Ovary (tissue), 9 donors: ENCODE data around the gene USP11. TPM values are rescaled to one million over a fixed set of nuclear protein-coding genes. Genes with fewer than 3 reads are reported as not detected.

Experiments used
- DNase-seq, 5 donors: peaks; one replicate each; pipeline ENCODE4 v3.0.0-alpha.2; 2019 to 2020
- H3K27ac ChIP-seq, 2 donors: fragments of 200-600 bp; one replicate each; pipeline versions ENCODE4 v1.5.1 to v1.8.0; 2019 to 2022
- H3K27me3 ChIP-seq: fragments of 200-600 bp; one replicate; pipeline ENCODE4 v1.8.0; 2022
- H3K36me3 ChIP-seq: fragments of 200-600 bp; sonication (generic); one replicate; pipeline ENCODE4 v1.5.1; 2019
- H3K4me1 ChIP-seq: one replicate; pipeline ENCODE4 v1.8.1; 2013; ENCODE audit warnings: mild to moderate bottlenecking, moderate library complexity; ENCODE audit not compliant: insufficient read depth
- H3K4me3 ChIP-seq: fragments of 200-600 bp; sonication (generic); one replicate; pipeline ENCODE4 v1.5.1; 2017
- H3K9me3 ChIP-seq, 2 donors: fragments of 200-600 bp in 1 of 2; sonication (generic) in 1 of 2; one replicate each; pipeline versions ENCODE4 v1.5.1 to v1.8.1; 2013 to 2019; ENCODE audit warnings: mild to moderate bottlenecking in 1 of 2, moderate library complexity in 1 of 2
- CTCF ChIP-seq, 3 donors: fragments of 450-650 bp in 2 of 3; fragments of 200-600 bp in 1 of 3; IDR thresholded peaks; one replicate each; pipeline versions ENCODE4 v1.5.1 to v1.8.0; 2016 to 2022; ENCODE audit warnings: antibody characterized with exemption in 3 of 3, mild to moderate bottlenecking in 1 of 3
- EP300 ChIP-seq: sonication (generic); formaldehyde crosslinking; IDR thresholded peaks from one replicate; pipeline ENCODE4 v1.6.1; 2017; ENCODE audit warnings: antibody characterized with exemption
- POLR2A ChIP-seq: fragments of 450-650 bp; IDR thresholded peaks from one replicate; pipeline ENCODE4 v1.6.1; 2017; ENCODE audit warnings: antibody characterized with exemption, mild to moderate bottlenecking, moderate library complexity
- WGBS, 3 donors: extraction: QIAGEN DNeasy Blood & Tissue Kit in 1 of 3; methylation state at CpG; one replicate each; pipeline versions ENCODE4 v1.1.5 to v1.1.7; 2013 to 2017; 5-methylcytosine and 5-hydroxymethylcytosine counted together
- intact Hi-C, 4 donors: fragments of 100-400 bp; cut with DNase I; formaldehyde crosslinking; loops; one replicate each; pipeline versions ENCODE4 v1.11.0 to v1.15.1; 2022 to 2023
- polyA plus RNA-seq, 2 donors: library from polyadenylated mRNA; stranded (reverse); fragments of 200-250 nt in 1 of 2; fragments of 350-450 nt in 1 of 2; fragmentation: Illumina TruSeq in 1 of 2; extraction: RNeasy Lipid Tissue Mini Kit (QIAGEN cat#74804) in 1 of 2; gene quantifications; one replicate each; pipeline ENCODE4 v1.2.3, GENCODE V29; 2013 to 2014
- total RNA-seq, 7 donors: library from RNA; depleted of rRNA in 2 of 7; stranded (reverse); fragments of >200 nt in 2 of 7; fragmentation: NEBNext Ultra II Directional in 3 of 7; extraction: Animal tissue kit (Norgen Biotek cat#: 25700) in 3 of 7; gene quantifications; one replicate each; pipeline versions ENCODE4 v1.1.0 to v1.2.4, GENCODE V29; 2016 to 2023
- donor health status: DM: no; HTN: no; CAD: no; lungs with moderate emphysema.
- donor health status: DM: no; HTN: no; CAD: no.
- donor health status: Bipolar disorder and iron deficiency.
- donor health status: DM: yes; HTN: yes; CAD: no.
- donor health status: DM: no; HTN: no; CAD: no.
- donor health status: DM: yes; HTN: yes; CAD: no.

USP11 gene
- total and polyA plus RNA-seq, 9 donors, result 55.6 to 166 (median 109) TPM

DNA sequence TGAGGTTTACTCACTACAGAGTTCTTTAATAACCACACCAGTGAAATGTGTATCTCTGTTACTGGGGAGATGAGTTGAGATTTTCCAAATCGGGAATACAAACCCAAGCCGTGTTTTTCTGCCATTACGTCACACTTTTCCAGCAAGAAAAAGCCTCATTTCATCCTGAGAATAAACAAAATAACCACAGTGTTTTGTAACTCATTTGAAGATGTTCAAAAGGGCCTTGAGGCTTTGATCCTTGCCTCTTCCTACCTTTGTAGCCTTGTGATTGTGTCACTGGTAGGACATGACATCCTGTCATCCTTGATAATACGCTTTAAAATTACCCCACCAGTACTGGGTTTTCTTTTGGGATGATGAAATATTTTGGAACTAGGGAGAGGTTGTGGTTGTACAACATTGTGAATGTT is 2.9 kb downstream of the USP11 start:
- H3K4me3 ChIP-seq, result no peak overlapping the region
- H3K27me3 ChIP-seq, result no peaks in the 10 kb centered on the region
- no peak for TF ChIP-seq CTCF (IDR thresholded peaks at IDR 0.05)
- no peak for TF ChIP-seq EP300
- no peaks in the 10 kb centered on the region for H3K9me3 ChIP-seq
- H3K36me3 ChIP-seq, result no peaks in the 10 kb centered on the region
- intact Hi-C loops, result loop anchor here in 1 of 4 donors (2.0 kb wide), 1 partner anchor 423 kb away; the partner anchor contains the start of gene UXT
- 59 to 67% (median 65%) methylated on average over 4 of the region's 4 CpGs for WGBS, 3 donors
- peak overlapping the region in 1 of 2 donors; percentile 32 for H3K27ac ChIP-seq
- no peaks in the 10 kb centered on the region for H3K4me1 ChIP-seq
- no peak for DNase-seq

DNA sequence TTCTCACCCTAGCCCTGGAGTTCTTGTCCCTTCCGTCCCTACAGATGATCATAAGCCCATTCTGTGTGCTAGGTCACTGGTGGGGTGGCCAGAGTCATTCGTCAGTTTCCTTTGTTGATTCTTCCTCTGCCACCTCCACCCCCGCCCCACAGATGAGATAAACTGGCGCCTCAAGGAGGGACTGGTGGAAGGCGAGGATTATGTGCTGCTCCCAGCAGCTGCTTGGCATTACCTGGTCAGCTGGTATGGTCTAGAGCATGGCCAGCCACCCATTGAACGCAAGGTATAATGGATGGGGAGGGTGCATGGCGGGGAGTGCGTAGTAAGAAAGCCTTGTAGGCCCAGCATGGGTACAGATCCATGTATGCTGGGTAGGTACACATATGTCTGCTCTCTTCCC is 6.4 kb downstream of the USP11 start:
- Histone ChIP-seq H3K36me3 (no peaks in the 10 kb centered on the region), H3K27me3 (no peaks in the 10 kb centered on the region)

DNA sequence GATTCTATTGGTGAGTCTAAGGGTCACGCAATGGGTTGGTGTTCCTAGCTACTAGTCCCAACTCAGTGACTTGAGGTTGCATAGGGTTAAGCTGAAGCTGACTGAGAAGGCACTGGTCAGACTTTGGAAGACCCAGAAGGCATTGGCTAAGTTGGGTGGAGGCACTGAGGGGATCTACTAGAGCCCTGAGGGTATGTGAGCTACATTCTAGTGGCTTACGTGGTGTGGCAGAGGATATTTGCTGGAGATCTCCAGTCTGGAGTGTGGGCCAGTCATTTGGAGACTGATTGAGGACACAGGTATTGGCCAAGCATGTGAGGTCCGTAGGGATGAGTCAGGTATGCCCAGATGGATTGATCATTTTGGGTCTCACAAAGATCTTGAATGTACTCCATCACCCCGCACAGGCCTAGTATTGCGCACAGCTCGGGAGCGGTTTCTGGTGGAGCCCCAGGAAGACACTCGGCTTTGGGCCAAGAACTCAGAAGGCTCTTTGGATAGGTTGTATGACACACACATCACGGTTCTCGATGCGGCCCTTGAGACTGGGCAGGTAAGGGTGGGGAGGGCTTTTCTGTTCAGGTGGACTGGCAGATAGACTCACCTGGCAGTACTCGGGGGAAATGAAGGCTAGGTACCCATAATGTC is 7.2 kb downstream of the USP11 start:
- no peak overlapping the region for H3K4me3 ChIP-seq
- no peaks in the 10 kb centered on the region for H3K36me3 ChIP-seq
- TF ChIP-seq POLR2A (no peak), EP300 (no peak), CTCF (IDR thresholded peaks at IDR 0.05) (no peak)
- WGBS, 3 donors, result 92 to 94% (median 94%) methylated on average over 12 of the region's 12 CpGs
- H3K27ac ChIP-seq, result no peak overlapping the region
- no peaks in the 10 kb centered on the region for H3K4me1 ChIP-seq
- intact Hi-C loops, result no loop called here
- DNase-seq, result no peak
- no peaks in the 10 kb centered on the region for H3K27me3 ChIP-seq
- no peaks in the 10 kb centered on the region for H3K9me3 ChIP-seq

More for the DNA sequence above, 6.4 kb downstream of the USP11 start:
- TF ChIP-seq EP300, result no peak
- no peak for TF ChIP-seq POLR2A
- no peak for TF ChIP-seq CTCF (IDR thresholded peaks at IDR 0.05)
- no peak overlapping the region for H3K4me3 ChIP-seq
- intact Hi-C loops, result no loop called here
- 83 to 89% (median 86%) methylated on average over 8 of the region's 8 CpGs for WGBS, 3 donors
- no peak overlapping the region for H3K27ac ChIP-seq
- H3K4me1 ChIP-seq, result no peaks in the 10 kb centered on the region
- no peaks in the 10 kb centered on the region for H3K9me3 ChIP-seq
- no peak for DNase-seq

DNA sequence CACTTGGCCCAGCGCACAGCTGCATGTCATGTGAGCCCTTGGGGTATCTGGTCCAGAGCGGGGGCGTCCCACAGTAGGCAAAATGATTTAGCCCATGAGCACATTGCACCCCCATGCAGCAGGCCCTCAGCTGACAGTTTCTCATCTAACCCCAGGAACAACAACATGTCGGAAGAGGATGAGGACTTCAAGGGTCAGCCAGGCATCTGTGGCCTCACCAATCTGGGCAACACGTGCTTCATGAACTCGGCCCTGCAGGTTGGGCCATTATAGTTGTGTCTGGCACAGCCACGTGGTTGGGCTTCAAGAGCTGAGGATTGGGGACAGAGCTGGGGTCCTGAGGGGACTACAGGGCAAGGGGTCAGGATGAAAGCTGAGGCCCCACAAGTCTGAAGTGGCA is 7.8 kb downstream of the USP11 start:
- Histone ChIP-seq H3K4me1 (no peaks in the 10 kb centered on the region), H3K27ac (no peak overlapping the region), H3K9me3 (no peaks in the 10 kb centered on the region), H3K36me3 (no peaks in the 10 kb centered on the region), H3K4me3 (no peak overlapping the region), H3K27me3 (no peaks in the 10 kb centered on the region)
- TF ChIP-seq EP300, result no peak
- TF ChIP-seq POLR2A, result no peak
- TF ChIP-seq CTCF (IDR thresholded peaks at IDR 0.05), result no peak
- WGBS, 3 donors, result 79 to 88% (median 84%) methylated on average over 7 of the region's 7 CpGs
- no peak for DNase-seq
- intact Hi-C loops, result no loop called here
